NK-92 (cell line): ENCODE data around the gene C1QTNF12.

ENCODE experiments used
- DNase-seq: peaks from one replicate; lab custom pipeline; 2025; ENCODE audit not compliant: unreplicated experiment; lab: John Stamatoyannopoulos, UW

The C1QTNF12 gene

GRCh38 chr1:1215080-1215676 is 31.3 kb downstream of the C1QTNF12 start:
- no peak for DNase-seq

GRCh38 chr1:1213345-1214265 is 32.9 kb downstream of the C1QTNF12 start, which contains the start of gene TNFRSF4:
Gene TNFRSF4, minus strand, starts transcription at chr1:1214153. Its CDS starts 26 bp downstream, at chr1:1214127.
- DNase-seq = no peak

DNA sequence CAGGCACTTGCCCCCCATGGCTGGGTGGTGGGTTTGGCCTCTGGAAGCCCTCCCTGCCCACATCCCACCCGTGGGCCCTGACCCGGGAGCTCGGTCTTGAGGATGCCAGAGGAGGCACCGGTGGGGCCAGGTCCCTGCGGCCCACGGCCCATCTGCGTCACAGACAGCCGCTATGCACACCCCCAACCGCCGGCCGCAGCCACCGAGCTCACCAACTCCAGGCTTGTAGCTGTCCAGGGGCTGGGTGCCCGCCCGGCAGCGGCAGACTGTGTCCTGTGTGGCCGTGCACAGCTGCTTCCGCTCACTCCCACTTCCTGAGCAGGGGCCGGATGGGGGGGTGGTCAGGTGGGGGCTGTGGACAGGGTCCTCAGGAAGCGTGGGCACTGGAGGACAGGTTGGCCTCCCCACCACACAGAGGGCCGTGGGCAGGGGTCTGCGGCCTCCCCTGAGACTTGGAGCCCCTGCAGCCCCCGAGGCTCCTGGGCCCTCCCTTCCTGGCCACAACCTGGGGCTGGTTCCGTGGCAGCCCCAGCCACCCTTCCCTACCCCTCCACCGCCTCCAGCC is 33.7 kb downstream of the C1QTNF12 start:
- DNase-seq = no peak

DNA sequence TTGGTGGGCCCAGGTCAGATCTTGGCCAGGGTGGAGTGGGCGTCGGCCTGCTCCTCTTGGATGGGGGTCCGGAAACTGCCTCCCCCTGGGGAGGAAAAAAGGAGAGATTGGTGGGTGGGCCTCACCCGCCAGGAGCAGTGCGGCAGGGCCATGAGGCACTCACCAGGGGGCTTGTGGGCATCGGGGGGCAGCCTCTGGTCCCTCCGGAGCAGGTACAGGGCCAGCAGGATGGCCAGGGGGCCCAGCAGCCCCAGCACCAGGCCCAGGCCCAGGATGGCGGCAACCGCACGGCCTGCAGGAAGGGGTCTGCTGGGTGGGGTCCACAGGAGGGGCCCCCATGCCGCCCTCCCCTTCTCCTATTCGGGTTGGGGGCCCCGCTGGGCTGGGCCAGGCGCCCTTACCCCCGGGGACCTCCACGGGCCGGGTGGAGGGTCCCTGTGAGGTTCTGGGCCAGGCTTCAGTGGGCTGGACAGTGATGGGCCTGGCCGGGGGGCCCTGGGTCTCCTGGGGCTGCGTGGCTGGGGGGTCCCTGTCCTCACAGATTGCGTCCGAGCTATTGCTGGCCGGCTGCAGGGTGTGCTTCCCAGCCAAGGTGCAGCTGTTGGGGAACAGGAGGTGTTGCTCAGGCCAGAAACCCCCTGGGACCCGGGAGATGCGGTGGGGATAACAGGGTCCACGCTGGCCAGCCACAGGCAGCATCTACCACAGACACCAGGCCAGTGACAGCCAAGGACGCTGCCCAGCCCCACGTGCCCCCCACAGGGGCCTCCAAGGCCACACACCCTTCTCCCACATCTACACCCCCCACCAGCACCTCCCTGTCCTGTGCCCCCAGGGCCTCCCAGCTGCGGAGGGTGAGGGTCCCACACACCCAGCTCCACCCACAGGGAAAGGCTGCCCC is 34.7 kb downstream of the C1QTNF12 start:
- DNase-seq = no peak

DNA sequence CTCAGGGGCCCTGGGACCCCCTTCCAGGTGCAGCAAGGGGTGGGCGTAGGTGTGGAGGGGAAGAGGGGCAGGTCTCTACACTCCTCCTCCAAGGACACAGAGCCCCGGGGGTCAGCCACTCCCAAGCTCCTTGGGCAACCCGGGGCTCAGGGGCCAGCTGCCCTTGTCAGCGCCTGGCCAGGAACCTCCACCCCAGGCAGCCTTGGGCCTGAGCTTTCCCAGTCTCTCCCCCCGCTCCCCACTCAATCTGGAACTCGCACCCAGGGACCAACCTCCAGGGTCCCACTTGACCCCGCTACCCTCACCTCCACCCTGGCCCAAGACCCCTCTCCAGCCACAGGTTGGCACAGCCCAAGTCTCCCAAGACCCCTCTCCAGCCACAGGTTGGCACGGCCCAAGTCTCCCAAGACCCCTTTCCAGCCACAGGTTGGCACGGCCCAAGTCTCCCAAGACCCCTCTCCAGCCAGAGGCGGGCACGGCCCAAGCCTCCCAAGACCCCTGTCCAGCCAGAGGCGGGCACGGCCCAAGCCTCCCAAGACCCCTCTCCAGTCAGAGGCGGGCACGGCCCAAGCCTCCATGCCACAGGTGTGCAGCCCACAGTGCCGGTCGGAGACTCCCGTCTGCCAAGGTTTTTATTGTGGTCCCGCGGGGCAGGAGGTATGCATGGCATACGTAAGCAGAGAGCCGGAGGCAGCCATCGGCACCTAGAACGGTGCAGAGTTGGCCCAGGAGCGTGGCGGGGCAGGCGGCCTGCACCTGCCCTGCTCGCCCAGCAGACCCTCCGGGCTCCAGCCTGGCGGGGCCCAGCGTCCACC is 35.6 kb downstream of the C1QTNF12 start:
- no peak for DNase-seq

- DNase-seq = no peak
Measured at GRCh38 chr1:1208713-1209433, 37.6 kb downstream of the C1QTNF12 start.

DNA sequence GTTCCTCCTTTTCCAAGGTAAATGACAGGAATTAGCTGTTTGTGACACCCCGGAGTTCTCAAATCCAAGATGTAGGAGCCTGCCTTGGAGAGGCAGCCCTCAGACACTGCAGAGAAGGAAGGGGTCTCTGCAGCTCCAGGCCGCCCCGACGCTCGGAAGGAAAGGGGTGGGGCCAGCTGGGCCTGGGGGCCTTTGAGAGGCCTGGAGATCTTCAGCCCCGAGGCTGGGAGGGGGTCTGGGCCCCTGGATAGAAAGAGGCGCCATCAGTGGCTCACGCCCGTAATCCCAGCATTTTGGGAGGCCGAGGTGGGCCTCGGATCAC is 39.0 kb downstream of the C1QTNF12 start:
- no peak for DNase-seq

- DNase-seq = no peak
Measured at GRCh38 chr1:1206966-1207531, 39.5 kb downstream of the C1QTNF12 start.

GRCh38 chr1:1206376-1206965 is 40.1 kb downstream of the C1QTNF12 start, which contains the start of gene TNFRSF18:
Gene TNFRSF18, minus strand, starts transcription at chr1:1206592. Its CDS starts 21 bp downstream, at chr1:1206571.
- DNase-seq = no peak

DNA sequence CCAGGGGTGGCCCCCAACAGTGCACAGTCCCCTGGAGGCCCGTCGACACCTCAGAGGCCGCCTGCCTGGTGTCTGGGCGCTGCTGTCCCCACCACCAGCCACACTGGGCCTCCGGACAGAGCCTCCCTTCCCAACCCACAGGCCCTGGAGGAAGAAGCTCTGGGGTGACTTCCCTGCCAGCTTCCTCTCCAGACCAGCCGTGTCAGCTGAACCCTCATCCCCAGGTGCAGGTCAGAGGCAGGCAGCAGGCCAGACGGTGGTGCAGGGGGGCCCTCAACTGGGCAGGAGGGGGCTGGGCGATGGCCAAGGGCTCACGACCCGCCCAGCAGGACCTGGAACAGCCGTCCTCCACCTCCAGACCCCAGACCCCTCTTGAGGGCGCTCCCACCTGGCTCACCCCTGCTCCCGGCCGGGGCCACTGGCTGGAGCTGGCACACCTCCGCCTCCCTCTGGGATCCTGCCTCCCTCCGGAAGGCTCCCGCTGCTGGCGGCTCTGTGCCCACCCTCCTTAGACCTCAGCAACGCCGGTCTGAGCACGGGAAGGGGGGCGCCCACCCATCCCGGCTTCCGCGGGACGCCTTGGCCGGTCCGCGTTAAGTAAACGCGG is 40.6 kb downstream of the C1QTNF12 start:
- DNase-seq = no peak

DNA sequence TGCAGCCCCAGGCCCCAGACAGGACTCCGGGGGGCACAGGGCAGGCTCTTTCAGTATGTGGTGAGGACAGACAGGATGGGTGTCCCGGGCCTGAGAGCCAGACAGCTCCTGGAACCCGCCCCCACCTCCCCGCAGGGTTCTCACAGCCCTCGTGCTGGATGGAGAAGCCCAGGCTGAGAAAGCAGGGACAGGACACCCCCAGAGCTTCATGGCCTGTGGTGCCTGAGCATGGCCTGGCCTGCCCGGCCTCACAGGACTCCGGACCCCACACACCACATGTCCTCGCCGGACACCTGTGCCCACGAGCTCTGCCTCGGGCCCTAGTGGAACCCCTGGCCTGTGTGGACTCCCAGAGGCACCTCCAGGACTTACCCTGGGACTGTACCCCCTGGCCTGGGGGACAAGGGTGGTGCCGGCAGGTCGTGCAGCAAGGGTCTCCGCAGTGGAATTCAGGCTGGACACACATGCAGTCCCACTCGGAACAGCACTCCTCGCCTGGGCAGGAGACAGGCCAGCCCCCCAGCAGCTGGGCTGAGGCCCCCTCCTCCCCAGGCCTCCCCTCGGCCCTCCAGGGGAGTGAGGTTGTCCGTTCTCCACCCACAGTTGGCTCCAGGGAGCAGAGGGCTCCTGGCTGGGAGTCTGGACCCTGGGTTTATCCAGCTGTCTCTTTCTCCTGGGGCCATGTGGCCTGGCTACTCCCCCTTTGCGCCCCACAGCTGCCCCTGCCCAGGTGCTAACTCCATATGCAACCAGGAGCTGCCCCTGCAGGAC is 41.3 kb downstream of the C1QTNF12 start:
- DNase-seq = no peak

DNA sequence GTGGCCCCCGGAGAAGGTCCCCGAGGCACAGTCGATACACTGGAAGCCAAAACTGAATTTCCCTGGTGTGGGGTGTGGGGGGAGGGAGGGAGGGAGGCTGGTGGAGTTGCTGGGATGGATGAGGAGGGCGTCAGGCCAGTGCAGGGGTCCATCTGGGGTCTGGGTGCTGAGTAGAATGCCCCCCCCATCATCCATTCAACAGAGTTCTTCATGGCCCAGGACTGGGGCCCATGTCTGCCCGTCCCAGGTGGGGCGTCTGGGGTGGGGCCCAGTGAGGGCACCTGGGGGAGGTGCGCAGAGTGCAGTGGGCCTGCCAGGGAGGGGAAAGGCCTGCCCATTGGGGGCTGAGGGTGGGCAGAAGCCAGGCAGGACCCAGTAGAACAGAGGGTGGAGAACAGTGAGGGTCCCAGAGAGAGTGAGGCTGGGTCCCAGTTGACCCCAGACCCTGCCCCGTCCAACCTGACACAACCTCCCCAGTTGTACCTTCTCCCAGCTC is 42.0 kb downstream of the C1QTNF12 start:
- no peak for DNase-seq

- no peak for DNase-seq
Measured at GRCh38 chr1:1203561-1204424, 42.7 kb downstream of the C1QTNF12 start.

DNA sequence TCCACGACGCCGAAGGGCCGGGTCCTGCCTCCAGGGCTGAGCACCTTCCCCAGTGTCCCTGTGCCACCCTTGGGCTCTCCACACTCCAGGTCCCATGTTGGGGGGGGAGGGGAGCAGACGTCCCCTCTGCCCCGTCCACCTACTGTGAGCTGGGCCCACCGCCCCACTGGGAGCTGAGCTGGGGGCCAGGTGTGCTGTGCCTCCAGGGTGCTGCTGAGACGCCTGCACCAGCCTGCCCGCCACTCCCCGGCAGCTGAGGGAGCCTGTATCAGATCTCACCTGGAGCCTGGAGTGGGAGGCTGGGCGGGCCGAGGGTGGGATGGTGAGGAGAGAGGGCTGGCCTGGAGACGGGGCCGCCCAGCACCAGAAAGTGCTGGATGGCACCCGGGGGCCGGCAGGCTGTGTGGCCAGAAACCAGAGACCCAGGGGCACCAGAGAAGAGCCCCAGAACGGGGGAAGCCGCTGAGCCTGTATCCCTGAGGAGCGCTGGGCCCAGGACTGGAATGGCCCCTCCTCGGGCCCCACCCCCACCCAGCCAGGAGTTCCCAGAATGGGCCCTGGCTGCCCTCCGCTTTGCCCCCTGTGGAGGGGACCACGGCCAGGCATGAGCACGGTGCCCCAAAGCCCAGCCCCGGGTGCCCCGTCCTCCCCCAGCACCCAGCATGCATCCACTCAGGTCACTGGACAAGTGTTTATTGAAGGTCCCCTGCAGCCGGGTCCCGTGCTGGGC is 43.5 kb downstream of the C1QTNF12 start:
- no peak for DNase-seq

DNA sequence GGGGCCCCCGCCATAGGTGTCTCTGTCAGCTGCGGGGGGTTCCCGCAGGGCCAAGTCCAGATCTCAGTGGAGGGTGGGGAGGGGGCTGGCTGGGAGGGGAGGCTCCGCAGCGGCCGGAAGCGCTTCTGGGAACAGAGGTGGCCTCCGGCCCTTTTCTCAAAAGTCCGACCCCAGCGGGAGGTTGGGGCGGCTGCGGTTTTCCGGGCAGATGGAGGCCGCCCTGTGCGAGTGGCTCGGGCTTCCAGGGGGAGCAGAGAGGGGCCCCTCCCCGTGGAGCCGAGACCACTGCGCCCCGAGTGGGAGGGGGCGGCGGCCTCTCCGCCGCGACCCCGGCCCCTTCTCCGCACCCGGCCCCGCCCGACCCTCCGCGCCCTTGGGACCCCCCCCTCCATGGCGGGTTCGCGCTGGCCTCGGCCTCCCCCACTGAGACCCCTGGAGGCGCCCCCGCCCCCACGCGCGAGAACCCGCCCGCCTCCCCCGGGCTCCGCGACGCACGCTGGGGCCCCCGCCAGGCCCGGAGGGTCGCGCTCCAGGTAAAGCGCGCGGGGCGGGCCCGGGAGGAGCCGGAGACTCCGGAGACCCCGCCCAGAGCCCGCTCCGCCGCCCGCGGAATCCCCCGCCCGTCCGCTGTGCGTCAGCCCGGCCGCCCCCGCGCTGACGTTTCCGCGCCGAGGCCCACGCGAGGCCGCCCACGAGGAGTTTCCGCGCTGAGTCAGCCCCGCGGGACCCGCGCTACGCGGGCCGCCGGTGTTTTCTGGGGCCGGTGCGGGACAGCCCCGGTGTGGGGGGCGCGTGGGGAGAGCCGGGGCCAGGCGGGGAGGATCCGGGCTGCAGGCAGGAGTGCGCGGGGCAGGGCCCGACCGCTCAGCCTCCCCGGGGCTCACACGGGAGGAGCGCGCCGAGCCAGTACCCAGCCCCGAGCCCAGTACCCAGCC is 45.4 kb downstream of the C1QTNF12 start:
- DNase-seq = no peak
